ENCODE data around the gene MRM2.

Gene MRM2

GRCh38 chr7:2245883-2246675, 4.1 kb upstream of the MRM2 start:
- Mint-ChIP-seq H3K27me3 (no peaks in the 10 kb centered on the region), H3K4me1 (peaks cover 38% of the 10 kb centered on the region), H3K4me3 (no peak overlapping the region), H3K9me3 (no peaks in the 10 kb centered on the region), H3K27ac (no peak overlapping the region), H3K36me3 (ENCODE audit: low read depth) (peaks cover 14% of the 10 kb centered on the region)
- no peak for ATAC-seq
- DNase-seq: no peak

DNA sequence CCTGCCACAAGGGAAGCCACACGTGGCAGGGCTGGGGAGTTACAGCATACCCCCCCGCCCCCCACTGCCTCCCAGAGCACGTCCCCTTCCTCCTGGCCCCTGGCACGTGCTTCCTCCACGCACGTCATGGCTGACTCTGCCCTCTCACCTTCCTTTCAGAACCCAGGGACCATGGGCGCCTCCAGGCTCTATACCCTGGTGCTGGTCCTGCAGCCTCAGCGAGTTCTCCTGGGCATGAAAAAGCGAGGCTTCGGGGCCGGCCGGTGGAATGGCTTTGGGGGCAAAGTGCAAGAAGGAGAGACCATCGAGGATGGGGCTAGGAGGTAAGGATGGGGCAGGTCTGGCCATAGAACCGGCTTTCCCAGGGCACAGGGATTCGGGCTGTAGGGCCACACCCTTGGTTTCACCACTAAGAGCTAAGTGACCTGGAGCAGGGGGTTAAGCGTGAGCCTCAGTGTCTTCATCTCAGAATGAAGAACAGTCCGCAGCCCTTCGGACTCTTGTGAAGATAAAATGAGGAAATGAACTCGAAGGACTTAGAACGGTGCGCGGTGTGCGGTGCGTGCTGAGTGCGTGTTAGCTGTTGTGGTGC, 2.5 kb upstream of the MRM2 start:
- Mint-ChIP-seq H3K4me3 (no peak overlapping the region), H3K9me3 (no peaks in the 10 kb centered on the region), H3K27me3 (no peaks in the 10 kb centered on the region), H3K36me3 (ENCODE audit: low read depth) (peaks cover 14% of the 10 kb centered on the region), H3K4me1 (peaks cover 44% of the 10 kb centered on the region), H3K27ac (no peak overlapping the region)
- DNase-seq: no peak
- no peak for ATAC-seq

DNA sequence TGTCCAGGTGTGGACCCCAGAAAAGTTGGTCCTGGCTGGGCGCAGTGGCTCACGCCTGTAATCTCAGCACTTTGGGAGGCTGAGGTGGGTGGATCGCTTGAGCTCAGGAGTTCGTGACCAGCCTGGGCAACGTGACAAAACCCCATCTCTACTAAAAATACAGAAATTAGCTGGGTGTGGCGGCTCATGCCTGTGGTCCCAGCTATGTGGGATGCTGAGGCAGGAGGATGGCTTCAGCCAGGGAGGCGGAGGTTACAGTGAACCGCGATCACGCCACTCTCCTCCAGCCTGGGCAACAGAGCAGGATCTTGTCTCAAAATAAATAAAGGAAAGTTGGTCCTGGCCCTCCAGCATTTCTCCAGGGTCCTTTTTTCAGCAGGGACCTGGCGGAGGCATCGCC, 1.5 kb upstream of the MRM2 start:
- no peak for ATAC-seq
- H3K9me3 Mint-ChIP-seq: no peaks in the 10 kb centered on the region
- H3K4me1 Mint-ChIP-seq: peaks cover 37% of the 10 kb centered on the region
- peaks cover 16% of the 10 kb centered on the region for H3K36me3 Mint-ChIP-seq (ENCODE audit: low read depth)
- no peak overlapping the region for H3K27ac Mint-ChIP-seq
- no peaks in the 10 kb centered on the region for H3K27me3 Mint-ChIP-seq
- H3K4me3 Mint-ChIP-seq: peak overlapping the region; percentile 94
- no peak for DNase-seq

GRCh38 chr7:2242541-2243429, 780 bp upstream of the MRM2 start:
- Mint-ChIP-seq H3K27ac (peak overlapping the region; percentile 92), H3K27me3 (no peaks in the 10 kb centered on the region), H3K4me1 (peaks cover 31% of the 10 kb centered on the region), H3K9me3 (no peaks in the 10 kb centered on the region), H3K4me3 (peak overlapping the region; percentile 94), H3K36me3 (ENCODE audit: low read depth) (peaks cover 21% of the 10 kb centered on the region)
- DNase-seq (peak; percentile 34), ATAC-seq (peak; percentile 35)

DNA sequence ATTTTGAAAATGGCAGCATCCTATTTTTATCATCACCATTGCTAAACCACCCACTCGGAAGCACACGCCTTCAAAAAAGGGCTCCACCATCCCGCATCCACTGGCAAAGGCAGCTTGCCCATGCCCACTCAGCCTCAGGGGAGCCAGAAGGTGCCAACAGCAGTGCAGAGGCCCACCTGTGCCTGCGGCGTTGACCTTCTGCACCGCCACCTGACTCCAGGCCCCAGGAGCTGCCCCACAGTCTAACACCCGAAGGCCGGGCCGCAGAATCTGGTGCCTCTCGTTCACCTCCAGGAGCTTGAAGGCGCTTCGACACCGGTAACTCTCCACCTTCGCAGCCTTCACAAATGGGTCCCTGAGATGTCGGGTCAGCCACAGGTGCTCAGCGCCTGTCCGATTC, 2.8 kb downstream of the MRM2 start:
- H3K4me3 Mint-ChIP-seq: no peak overlapping the region

GRCh38 chr7:2237109-2237602, 4.8 kb downstream of the MRM2 start:
- Mint-ChIP-seq H3K36me3 (ENCODE audit: low read depth) (peaks cover 42% of the 10 kb centered on the region), H3K9me3 (no peaks in the 10 kb centered on the region), H3K27ac (peak overlapping the region; percentile 67), H3K27me3 (no peaks in the 10 kb centered on the region), H3K4me1 (peaks cover 31% of the 10 kb centered on the region), H3K4me3 (no peak overlapping the region)
- ATAC-seq: no peak
- no peak for DNase-seq

More for the DNA sequence above, 2.8 kb downstream of the MRM2 start:
- H3K27ac Mint-ChIP-seq: no peak overlapping the region
- H3K4me1 Mint-ChIP-seq: peaks cover 32% of the 10 kb centered on the region
- DNase-seq (no peak), ATAC-seq (no peak)
- H3K27me3 Mint-ChIP-seq: no peaks in the 10 kb centered on the region
- H3K36me3 Mint-ChIP-seq (ENCODE audit: low read depth): peaks cover 39% of the 10 kb centered on the region
- H3K9me3 Mint-ChIP-seq: no peaks in the 10 kb centered on the region

DNA sequence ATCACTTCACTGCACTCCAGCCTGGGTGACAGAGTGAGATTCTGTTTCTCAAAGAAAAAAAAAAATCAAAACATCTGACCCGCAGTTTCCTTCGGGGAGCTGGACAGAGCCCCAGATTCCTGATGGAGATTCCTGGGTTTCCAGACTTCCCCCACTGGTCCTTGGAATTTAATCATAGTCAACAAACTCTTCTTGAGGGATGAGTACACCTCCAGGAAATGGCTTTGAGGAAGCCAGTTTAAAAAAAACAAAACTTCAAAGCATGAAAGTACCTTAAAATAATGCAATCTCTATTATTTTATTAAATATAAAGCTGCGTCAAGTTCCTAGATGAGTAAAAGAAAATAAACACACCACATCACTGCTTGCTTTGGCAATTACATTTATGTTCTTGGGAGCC, 8.1 kb downstream of the MRM2 start:
- peaks cover 32% of the 10 kb centered on the region for H3K4me1 Mint-ChIP-seq
- H3K9me3 Mint-ChIP-seq: no peaks in the 10 kb centered on the region
- ATAC-seq: no peak
- H3K36me3 Mint-ChIP-seq (ENCODE audit: low read depth): peaks cover 36% of the 10 kb centered on the region
- no peak overlapping the region for H3K27ac Mint-ChIP-seq
- H3K4me3 Mint-ChIP-seq: peak overlapping the region; percentile 21
- DNase-seq: no peak
- H3K27me3 Mint-ChIP-seq: no peaks in the 10 kb centered on the region

- Mint-ChIP-seq H3K4me1 (peaks cover 32% of the 10 kb centered on the region), H3K36me3 (ENCODE audit: low read depth) (peaks cover 30% of the 10 kb centered on the region), H3K27ac (peak within 1 kb of the TSS; percentile 84), H3K9me3 (no peaks in the 10 kb centered on the region), H3K4me3 (peak within 1 kb of the TSS; percentile 89), H3K27me3 (no peaks in the 10 kb centered on the region)
- DNase-seq (peak; percentile 91), ATAC-seq (peak; percentile 85)
Measured at GRCh38 chr7:2232766-2233520, 9.1 kb downstream of the MRM2 start, which contains the start of gene MAD1L1. TSS of gene MAD1L1 (minus strand) at chr7:2232945. CDS start at chr7:2230133, 2,812 bp downstream.

- Mint-ChIP-seq H3K4me1 (peaks cover 28% of the 10 kb centered on the region), H3K27me3 (no peaks in the 10 kb centered on the region), H3K36me3 (ENCODE audit: low read depth) (peaks cover 27% of the 10 kb centered on the region), H3K27ac (peak overlapping the region; percentile 69), H3K4me3 (peak overlapping the region; percentile 89), H3K9me3 (no peaks in the 10 kb centered on the region)
- peak; percentile 35 for DNase-seq
- ATAC-seq: peak; percentile 42
Measured at GRCh38 chr7:2231992-2232765, 9.8 kb downstream of the MRM2 start.

GRCh38 chr7:2230882-2231281, 11.1 kb downstream of the MRM2 start:
- DNase-seq (no peak), ATAC-seq (no peak)
- peaks cover 21% of the 10 kb centered on the region for H3K36me3 Mint-ChIP-seq (ENCODE audit: low read depth)
- H3K9me3 Mint-ChIP-seq: no peaks in the 10 kb centered on the region
- no peaks in the 10 kb centered on the region for H3K27me3 Mint-ChIP-seq
- no peak overlapping the region for H3K27ac Mint-ChIP-seq
- H3K4me1 Mint-ChIP-seq: peaks cover 28% of the 10 kb centered on the region
- no peak overlapping the region for H3K4me3 Mint-ChIP-seq

DNA sequence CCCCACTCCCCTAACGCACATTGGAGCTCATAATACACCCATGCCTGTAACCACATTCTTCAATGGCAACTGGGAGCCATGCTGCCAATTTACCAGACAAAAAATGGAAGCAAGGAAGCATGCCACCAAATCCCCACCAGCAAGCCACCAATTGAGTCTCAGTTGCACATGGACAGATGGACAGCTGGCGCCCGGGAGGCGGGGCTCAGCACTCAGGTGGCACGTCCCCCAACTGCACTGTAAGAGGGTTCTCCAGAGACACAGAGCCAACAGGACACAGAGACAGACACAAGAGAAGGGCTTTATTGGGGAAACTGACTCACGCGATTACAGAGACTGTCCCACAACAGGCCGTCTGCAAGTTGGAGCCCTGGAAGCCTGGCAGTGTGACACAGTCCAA, 11.8 kb downstream of the MRM2 start:
- DNase-seq: no peak
- Mint-ChIP-seq H3K4me3 (no peak overlapping the region), H3K9me3 (no peaks in the 10 kb centered on the region), H3K36me3 (ENCODE audit: low read depth) (peaks cover 24% of the 10 kb centered on the region), H3K4me1 (peaks cover 28% of the 10 kb centered on the region), H3K27me3 (no peaks in the 10 kb centered on the region), H3K27ac (no peak overlapping the region)
- no peak for ATAC-seq

DNA sequence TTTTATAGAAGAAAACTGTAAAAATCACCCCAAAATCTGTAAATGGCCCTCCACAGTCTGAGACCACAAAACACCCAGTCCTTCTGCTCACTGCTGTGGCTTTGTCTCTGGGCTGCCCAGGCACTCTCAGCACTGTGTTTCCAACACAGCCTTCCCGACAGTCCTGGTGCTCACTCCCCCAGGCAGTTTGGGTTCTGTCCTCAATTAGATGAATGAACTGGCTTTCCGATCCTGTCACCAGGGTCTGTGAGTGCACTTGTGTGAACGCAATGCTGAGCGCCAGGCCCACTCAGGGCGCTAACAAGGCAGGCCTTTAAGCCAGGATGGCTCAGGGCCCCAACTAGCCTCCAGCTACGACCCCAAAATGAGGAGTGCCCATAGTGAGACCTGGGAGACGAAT, 12.5 kb downstream of the MRM2 start:
- Mint-ChIP-seq H3K36me3 (ENCODE audit: low read depth) (peaks cover 17% of the 10 kb centered on the region), H3K9me3 (no peaks in the 10 kb centered on the region), H3K27me3 (no peaks in the 10 kb centered on the region), H3K27ac (no peak overlapping the region), H3K4me3 (no peak overlapping the region), H3K4me1 (peaks cover 28% of the 10 kb centered on the region)
- ATAC-seq: no peak
- no peak for DNase-seq

- Mint-ChIP-seq H3K27me3 (no peaks in the 10 kb centered on the region), H3K27ac (no peak overlapping the region), H3K9me3 (no peaks in the 10 kb centered on the region), H3K4me1 (peaks cover 24% of the 10 kb centered on the region), H3K36me3 (ENCODE audit: low read depth) (peaks cover 20% of the 10 kb centered on the region), H3K4me3 (no peak overlapping the region)
- DNase-seq: no peak
- ATAC-seq: no peak
Measured at GRCh38 chr7:2228921-2229320, 13.1 kb downstream of the MRM2 start.
